EH (cell line): ENCODE measurements around the gene ZNF212.
A peak's percentile ranks its signal among the peaks of the same experiment; 100 is the strongest.

Source experiments
- DNase-seq: peaks from one replicate; pipeline ENCODE4 v3.0.0-alpha.2; 2015; ENCODE audit warnings: low read depth

The ZNF212 gene

GRCh38 chr7:149239345-149240143, at the start of gene ZNF212:
ZNF212 (plus strand) TSS chr7:149239651; CDS start chr7:149239779, 128 bp downstream.
- peak; percentile 89 for DNase-seq

GRCh38 chr7:149191851-149192250, 47.6 kb upstream of the ZNF212 start:
- no peak for DNase-seq

GRCh38 chr7:149194799-149195179, 44.7 kb upstream of the ZNF212 start:
- DNase-seq: no peak

GRCh38 chr7:149195180-149196150, 44.0 kb upstream of the ZNF212 start, which contains the start of gene ZNF282:
ZNF282 (plus strand) TSS chr7:149195546; CDS start chr7:149195590, 44 bp downstream.
- DNase-seq: peak; percentile 94

GRCh38 chr7:149196151-149196704, 43.2 kb upstream of the ZNF212 start:
- DNase-seq: no peak

- DNase-seq: peak; percentile 47
Measured at GRCh38 chr7:149196705-149197171, 42.7 kb upstream of the ZNF212 start.

GRCh38 chr7:149197675-149198074, 41.8 kb upstream of the ZNF212 start:
- DNase-seq: no peak

- DNase-seq: no peak
Measured at GRCh38 chr7:149198161-149198816, 41.2 kb upstream of the ZNF212 start.

- peak; percentile 16 for DNase-seq
Measured at GRCh38 chr7:149199234-149199995, 40.0 kb upstream of the ZNF212 start.

GRCh38 chr7:149202831-149203231, 36.6 kb upstream of the ZNF212 start:
- DNase-seq: no peak

GRCh38 chr7:149205690-149206381, 33.6 kb upstream of the ZNF212 start:
- DNase-seq: no peak

GRCh38 chr7:149207324-149208035, 32.0 kb upstream of the ZNF212 start:
- no peak for DNase-seq

GRCh38 chr7:149209518-149210269, 29.8 kb upstream of the ZNF212 start:
- peak; percentile 80 for DNase-seq

- DNase-seq: no peak
Measured at GRCh38 chr7:149210551-149210950, 28.9 kb upstream of the ZNF212 start.

- no peak for DNase-seq
Measured at GRCh38 chr7:149214020-149214720, 25.3 kb upstream of the ZNF212 start.

GRCh38 chr7:149216402-149216801, 23.0 kb upstream of the ZNF212 start:
- DNase-seq: no peak

GRCh38 chr7:149217570-149217969, 21.9 kb upstream of the ZNF212 start:
- DNase-seq: no peak
